Measurements from ENCODE around the gene ITGB3BP. TPM values are rescaled to one million over a fixed set of nuclear protein-coding genes. Genes with fewer than 3 reads are reported as not detected.
"Not testable (repeated sequence)": the region's sequence is repeated elsewhere in the genome, so short reads cannot be mapped to it uniquely, and the experiment has no call there.

The ITGB3BP gene
- total RNA-seq, 2 donors from 2014 or later = 41.5 to 62.7 TPM

DNA sequence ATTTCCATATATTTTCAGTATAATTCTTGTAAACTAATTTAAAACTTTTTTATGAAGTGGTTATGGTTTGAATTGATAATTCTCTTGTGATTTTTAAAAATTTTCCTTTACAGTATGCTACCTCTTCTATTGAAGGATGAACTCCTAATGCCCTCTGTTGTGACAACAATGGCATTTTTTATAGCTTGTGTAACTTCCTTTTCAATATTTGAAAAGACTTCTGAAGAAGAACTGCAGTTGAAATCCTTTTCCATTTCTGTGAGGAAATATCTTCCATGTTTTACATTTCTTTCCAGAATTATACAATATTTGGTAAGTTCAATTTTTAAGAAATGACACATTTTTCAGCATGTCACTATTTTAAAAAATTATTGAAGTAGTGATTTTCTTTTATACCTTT lies 94.2 kb downstream of the ITGB3BP start:
- Histone ChIP-seq H3K27me3 (ENCODE audit: control insufficient read depth, insufficient read depth, low read length, poor library complexity, severe bottlenecking) (no peaks in the 10 kb centered on the region), H3K9ac (ENCODE audit: extremely low read depth, low read length, poor library complexity, severe bottlenecking) (no peak overlapping the region), H3K4me1 (ENCODE audit: control insufficient read depth, insufficient read depth, low read length) (no peaks in the 10 kb centered on the region), H3K36me3 (ENCODE audit: control insufficient read depth, insufficient read depth, low read length) (peaks cover 10% of the 10 kb centered on the region), H3K4me3 (ENCODE audit: low read length) (no peak overlapping the region), H3K27ac (ENCODE audit: low read depth, low read length) (no peak overlapping the region), H3K9me3 (ENCODE audit: control insufficient read depth, low read length) (peaks cover 28% of the 10 kb centered on the region)
- Mint-ChIP-seq H3K4me1 (no peaks in the 10 kb centered on the region), H3K4me3 (no peak overlapping the region), H3K9me3 (peaks cover 16% of the 10 kb centered on the region), H3K27ac (no peak overlapping the region), H3K36me3 (ENCODE audit: low read depth) (peaks cover 25% of the 10 kb centered on the region), H3K27me3 (ENCODE audit: insufficient read depth) (no peaks in the 10 kb centered on the region)
- TF ChIP-seq, protein P1, sequence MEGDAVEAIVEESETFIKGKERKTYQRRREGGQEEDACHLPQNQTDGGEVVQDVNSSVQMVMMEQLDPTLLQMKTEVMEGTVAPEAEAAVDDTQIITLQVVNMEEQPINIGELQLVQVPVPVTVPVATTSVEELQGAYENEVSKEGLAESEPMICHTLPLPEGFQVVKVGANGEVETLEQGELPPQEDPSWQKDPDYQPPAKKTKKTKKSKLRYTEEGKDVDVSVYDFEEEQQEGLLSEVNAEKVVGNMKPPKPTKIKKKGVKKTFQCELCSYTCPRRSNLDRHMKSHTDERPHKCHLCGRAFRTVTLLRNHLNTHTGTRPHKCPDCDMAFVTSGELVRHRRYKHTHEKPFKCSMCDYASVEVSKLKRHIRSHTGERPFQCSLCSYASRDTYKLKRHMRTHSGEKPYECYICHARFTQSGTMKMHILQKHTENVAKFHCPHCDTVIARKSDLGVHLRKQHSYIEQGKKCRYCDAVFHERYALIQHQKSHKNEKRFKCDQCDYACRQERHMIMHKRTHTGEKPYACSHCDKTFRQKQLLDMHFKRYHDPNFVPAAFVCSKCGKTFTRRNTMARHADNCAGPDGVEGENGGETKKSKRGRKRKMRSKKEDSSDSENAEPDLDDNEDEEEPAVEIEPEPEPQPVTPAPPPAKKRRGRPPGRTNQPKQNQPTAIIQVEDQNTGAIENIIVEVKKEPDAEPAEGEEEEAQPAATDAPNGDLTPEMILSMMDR (conservative IDR thresholded peaks at IDR 0.05) = no peak
- DNase-seq = no peak

DNA sequence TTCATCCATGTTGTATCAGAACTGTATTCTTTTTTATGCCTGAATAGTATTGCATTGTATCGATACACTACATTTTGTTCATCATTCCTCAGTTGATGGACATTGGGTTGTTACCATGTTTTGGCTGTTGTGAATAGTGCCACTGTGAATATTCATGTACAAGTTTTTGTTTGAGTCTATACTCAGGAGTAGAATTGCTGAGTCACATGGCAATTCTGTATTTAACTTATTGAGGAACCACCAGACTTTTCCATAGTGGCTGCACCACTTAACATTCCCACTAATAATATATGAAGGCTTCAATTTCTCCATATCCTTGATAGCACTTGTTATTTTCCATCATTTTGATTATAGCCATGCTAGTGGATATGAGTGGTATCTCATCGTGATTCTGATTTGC lies 99.4 kb downstream of the ITGB3BP start:
- Mint-ChIP-seq H3K4me3 (no peak overlapping the region), H3K36me3 (ENCODE audit: low read depth) (peaks cover 4% of the 10 kb centered on the region), H3K4me1 (no peaks in the 10 kb centered on the region), H3K9me3 (no peaks in the 10 kb centered on the region), H3K27me3 (ENCODE audit: insufficient read depth) (no peaks in the 10 kb centered on the region), H3K27ac (no peak overlapping the region)
- Histone ChIP-seq H3K27ac (ENCODE audit: low read depth, low read length) (no peak overlapping the region), H3K36me3 (ENCODE audit: control insufficient read depth, insufficient read depth, low read length) (no peaks in the 10 kb centered on the region), H3K4me3 (ENCODE audit: low read length) (no peak overlapping the region), H3K9ac (ENCODE audit: extremely low read depth, low read length, poor library complexity, severe bottlenecking) (no peak overlapping the region), H3K4me1 (ENCODE audit: control insufficient read depth, insufficient read depth, low read length) (no peaks in the 10 kb centered on the region), H3K27me3 (ENCODE audit: control insufficient read depth, insufficient read depth, low read length, poor library complexity, severe bottlenecking) (no peaks in the 10 kb centered on the region), H3K9me3 (ENCODE audit: control insufficient read depth, low read length) (no peaks in the 10 kb centered on the region)
- TF ChIP-seq, protein P1 (conservative IDR thresholded peaks at IDR 0.05) = no peak
- no peak for DNase-seq
- WGBS, 2 experiments (ENCODE audit: insufficient coverage in 1 of 2, insufficient read length in 1 of 2) = 100% methylated on average over 2 of the region's 2 CpGs; no CpG with 5 or more reads in 1 of the 2 experiments

DNA sequence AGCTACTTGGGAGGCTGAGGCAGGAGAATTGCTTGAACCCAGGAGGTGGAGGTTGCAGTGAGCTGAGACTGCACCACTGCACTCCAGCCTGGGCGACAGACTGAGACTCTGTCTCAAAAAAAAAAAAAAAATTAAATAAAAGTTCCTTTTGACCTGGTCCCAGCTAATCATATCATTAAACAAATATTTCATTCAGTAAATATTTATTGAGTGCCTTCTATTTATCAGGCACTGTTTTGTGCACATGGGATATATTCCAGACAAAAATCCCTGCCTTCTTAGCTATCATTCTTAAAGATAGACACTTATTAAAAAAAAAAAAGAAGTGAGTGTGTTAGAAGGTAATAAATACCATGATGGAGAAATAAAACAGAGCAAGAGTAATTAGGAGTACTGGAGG lies 102.3 kb downstream of the ITGB3BP start:
- not testable (repeated sequence) for DNase-seq; H3K9ac ChIP-seq (ENCODE audit: extremely low read depth, low read length, poor library complexity, severe bottlenecking); H3K36me3 Mint-ChIP-seq (ENCODE audit: low read depth); H3K9me3 Mint-ChIP-seq; H3K4me3 Mint-ChIP-seq; H3K4me3 ChIP-seq (ENCODE audit: low read length); H3K36me3 ChIP-seq (ENCODE audit: control insufficient read depth, insufficient read depth, low read length); H3K4me1 Mint-ChIP-seq; H3K27ac Mint-ChIP-seq; H3K27ac ChIP-seq (ENCODE audit: low read depth, low read length); H3K4me1 ChIP-seq (ENCODE audit: control insufficient read depth, insufficient read depth, low read length); H3K27me3 Mint-ChIP-seq (ENCODE audit: insufficient read depth); H3K27me3 ChIP-seq (ENCODE audit: control insufficient read depth, insufficient read depth, low read length, poor library complexity, severe bottlenecking); H3K9me3 ChIP-seq (ENCODE audit: control insufficient read depth, low read length)
- WGBS, 2 experiments (ENCODE audit: insufficient coverage in 1 of 2, insufficient read length in 1 of 2) = 82 to 83% methylated on average over 1 of the region's 1 CpG

DNA sequence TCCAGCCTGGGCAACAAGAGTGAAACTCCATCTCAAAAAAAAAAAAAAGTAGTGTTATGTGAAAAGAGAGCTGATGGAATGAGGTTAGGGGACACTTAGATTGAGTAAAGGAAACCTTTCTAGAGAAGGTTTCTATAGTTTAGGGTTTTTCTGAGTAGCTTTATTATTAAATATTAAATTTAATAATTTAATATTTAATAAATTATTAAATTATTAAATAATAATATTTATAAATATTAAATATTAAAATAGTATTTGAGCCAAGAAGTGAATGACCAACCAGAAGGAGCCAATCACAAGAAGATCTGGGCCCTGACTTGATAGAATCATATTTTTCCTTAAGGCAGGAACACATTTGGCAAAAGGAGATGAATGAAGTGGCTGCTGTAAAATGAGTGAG lies 104.9 kb downstream of the ITGB3BP start:
- Histone ChIP-seq H3K9ac (ENCODE audit: extremely low read depth, low read length, poor library complexity, severe bottlenecking) (no peak overlapping the region), H3K27ac (ENCODE audit: low read depth, low read length) (no peak overlapping the region), H3K36me3 (ENCODE audit: control insufficient read depth, insufficient read depth, low read length) (peaks cover 3% of the 10 kb centered on the region), H3K4me1 (ENCODE audit: control insufficient read depth, insufficient read depth, low read length) (no peaks in the 10 kb centered on the region), H3K27me3 (ENCODE audit: control insufficient read depth, insufficient read depth, low read length, poor library complexity, severe bottlenecking) (no peaks in the 10 kb centered on the region), H3K9me3 (ENCODE audit: control insufficient read depth, low read length) (no peaks in the 10 kb centered on the region), H3K4me3 (ENCODE audit: low read length) (no peak overlapping the region)
- DNase-seq = no peak
- H3K27me3 Mint-ChIP-seq (ENCODE audit: insufficient read depth) = no peaks in the 10 kb centered on the region
- no peaks in the 10 kb centered on the region for H3K9me3 Mint-ChIP-seq
- no peaks in the 10 kb centered on the region for H3K4me1 Mint-ChIP-seq
- H3K27ac Mint-ChIP-seq = no peak overlapping the region
- TF ChIP-seq, protein P1 (conservative IDR thresholded peaks at IDR 0.05) = no peak
- peaks cover 4% of the 10 kb centered on the region for H3K36me3 Mint-ChIP-seq (ENCODE audit: low read depth)
- no peak overlapping the region for H3K4me3 Mint-ChIP-seq

Measured in endodermal cell (in vitro differentiated cells).